ENCODE data around the gene GALNT2.

Gene GALNT2

DNA sequence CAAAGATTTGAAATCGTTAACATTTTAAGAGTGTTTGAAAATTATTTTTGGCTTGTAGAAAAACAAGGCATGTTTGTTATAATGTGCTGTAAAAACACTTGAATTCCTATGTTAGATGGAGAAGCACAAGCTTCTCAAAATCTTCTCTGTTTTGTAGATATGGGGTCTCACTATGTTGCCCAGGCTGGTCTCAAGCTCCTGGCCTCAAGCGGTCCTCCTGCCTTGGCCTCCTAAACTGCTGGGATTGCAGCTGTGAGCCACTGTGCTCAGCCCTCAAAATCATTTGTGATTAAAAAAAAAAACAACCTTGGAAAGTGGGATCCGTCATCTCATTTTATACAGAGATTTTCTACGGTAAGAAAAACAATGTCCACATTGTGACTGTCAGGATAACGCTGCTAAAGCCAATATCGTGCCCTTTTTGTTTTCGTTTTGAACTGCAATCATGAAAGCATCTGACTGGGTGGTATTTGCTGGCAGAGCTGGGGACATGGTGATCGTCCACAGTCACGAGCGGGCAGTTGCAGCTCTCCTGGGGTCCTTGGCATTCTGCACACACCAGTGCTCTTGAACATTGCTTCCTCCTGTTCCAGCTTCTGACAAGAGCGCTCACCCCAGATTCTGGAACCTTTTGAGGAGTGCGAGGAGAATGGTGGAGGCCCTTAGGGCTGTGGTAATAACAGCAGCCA is 246.6 kb downstream of the GALNT2 start:
- TF ChIP-seq, protein P1, sequence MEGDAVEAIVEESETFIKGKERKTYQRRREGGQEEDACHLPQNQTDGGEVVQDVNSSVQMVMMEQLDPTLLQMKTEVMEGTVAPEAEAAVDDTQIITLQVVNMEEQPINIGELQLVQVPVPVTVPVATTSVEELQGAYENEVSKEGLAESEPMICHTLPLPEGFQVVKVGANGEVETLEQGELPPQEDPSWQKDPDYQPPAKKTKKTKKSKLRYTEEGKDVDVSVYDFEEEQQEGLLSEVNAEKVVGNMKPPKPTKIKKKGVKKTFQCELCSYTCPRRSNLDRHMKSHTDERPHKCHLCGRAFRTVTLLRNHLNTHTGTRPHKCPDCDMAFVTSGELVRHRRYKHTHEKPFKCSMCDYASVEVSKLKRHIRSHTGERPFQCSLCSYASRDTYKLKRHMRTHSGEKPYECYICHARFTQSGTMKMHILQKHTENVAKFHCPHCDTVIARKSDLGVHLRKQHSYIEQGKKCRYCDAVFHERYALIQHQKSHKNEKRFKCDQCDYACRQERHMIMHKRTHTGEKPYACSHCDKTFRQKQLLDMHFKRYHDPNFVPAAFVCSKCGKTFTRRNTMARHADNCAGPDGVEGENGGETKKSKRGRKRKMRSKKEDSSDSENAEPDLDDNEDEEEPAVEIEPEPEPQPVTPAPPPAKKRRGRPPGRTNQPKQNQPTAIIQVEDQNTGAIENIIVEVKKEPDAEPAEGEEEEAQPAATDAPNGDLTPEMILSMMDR (IDR thresholded peaks at IDR 0.05; ENCODE audit: borderline replicate concordance, extremely low read depth, low read length, poor library complexity, severe bottlenecking): no peak
- peaks cover 5% of the 10 kb centered on the region for H3K27me3 ChIP-seq (ENCODE audit: insufficient read depth, low read length, poor library complexity)
- H4K20me1 ChIP-seq (ENCODE audit: insufficient read depth, low read length): no peaks in the 10 kb centered on the region
- no peaks in the 10 kb centered on the region for H3K79me2 ChIP-seq (ENCODE audit: insufficient read depth, low read length)
- no peak for DNase-seq
- H3K4me3 ChIP-seq (ENCODE audit: low read depth in 1 of 2, low read length in 2 of 2): no peak overlapping the region
- H3K27ac ChIP-seq (ENCODE audit: low read length): no peak overlapping the region
- no peaks in the 10 kb centered on the region for H3K9me3 ChIP-seq (ENCODE audit: insufficient read depth, low read length, severe bottlenecking)
- no peak for ATAC-seq (ENCODE audit: insufficient read depth, low read depth)
- no peak overlapping the region for H3K9ac ChIP-seq (ENCODE audit: low read depth, low read length)
- peaks cover 5% of the 10 kb centered on the region for H3K4me1 ChIP-seq (ENCODE audit: insufficient read depth, low read length)
- H3K36me3 ChIP-seq (ENCODE audit: insufficient read depth, low read length): no peaks in the 10 kb centered on the region
- no peak overlapping the region for H3K4me2 ChIP-seq (ENCODE audit: insufficient read depth, low read length)
- no peak overlapping the region for H2AFZ ChIP-seq (ENCODE audit: low read depth, low read length)

DNA sequence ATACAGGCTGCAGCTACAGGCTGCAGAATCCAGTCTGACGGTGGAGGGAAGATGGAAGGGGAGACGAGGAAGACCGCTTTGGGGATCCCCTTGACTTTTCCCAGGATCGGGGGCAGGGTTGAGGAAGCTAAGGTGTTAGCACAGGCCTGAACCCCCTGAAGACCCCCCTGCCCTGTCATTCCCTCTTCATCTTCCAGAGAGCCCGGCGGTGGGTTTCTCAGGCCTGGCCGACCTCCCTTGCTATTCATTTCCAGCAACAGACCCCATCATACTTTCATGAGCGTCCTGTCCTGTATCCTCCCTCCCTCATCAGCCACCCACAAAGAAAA is 247.1 kb downstream of the GALNT2 start:
- Histone ChIP-seq H3K27me3 (ENCODE audit: insufficient read depth, low read length, poor library complexity) (peaks cover 5% of the 10 kb centered on the region), H3K4me1 (ENCODE audit: insufficient read depth, low read length) (peaks cover 5% of the 10 kb centered on the region), H2AFZ (ENCODE audit: low read depth, low read length) (no peak overlapping the region), H3K79me2 (ENCODE audit: insufficient read depth, low read length) (no peaks in the 10 kb centered on the region), H3K9ac (ENCODE audit: low read depth, low read length) (no peak overlapping the region), H3K36me3 (ENCODE audit: insufficient read depth, low read length) (no peaks in the 10 kb centered on the region), H3K4me3 (ENCODE audit: low read depth in 1 of 2, low read length in 2 of 2) (no peak overlapping the region), H3K4me2 (ENCODE audit: insufficient read depth, low read length) (no peak overlapping the region), H3K27ac (ENCODE audit: low read length) (no peak overlapping the region), H3K9me3 (ENCODE audit: insufficient read depth, low read length, severe bottlenecking) (no peaks in the 10 kb centered on the region), H4K20me1 (ENCODE audit: insufficient read depth, low read length) (no peaks in the 10 kb centered on the region)
- ATAC-seq (ENCODE audit: insufficient read depth, low read depth) (no peak), DNase-seq (no peak)
- no peak for TF ChIP-seq EZH2 (IDR thresholded peaks at IDR 0.05; ENCODE audit: borderline replicate concordance, low read depth, low read length, severe bottlenecking)
- TF ChIP-seq, protein P1 (IDR thresholded peaks at IDR 0.05; ENCODE audit: borderline replicate concordance, extremely low read depth, low read length, poor library complexity, severe bottlenecking): no peak

DNA sequence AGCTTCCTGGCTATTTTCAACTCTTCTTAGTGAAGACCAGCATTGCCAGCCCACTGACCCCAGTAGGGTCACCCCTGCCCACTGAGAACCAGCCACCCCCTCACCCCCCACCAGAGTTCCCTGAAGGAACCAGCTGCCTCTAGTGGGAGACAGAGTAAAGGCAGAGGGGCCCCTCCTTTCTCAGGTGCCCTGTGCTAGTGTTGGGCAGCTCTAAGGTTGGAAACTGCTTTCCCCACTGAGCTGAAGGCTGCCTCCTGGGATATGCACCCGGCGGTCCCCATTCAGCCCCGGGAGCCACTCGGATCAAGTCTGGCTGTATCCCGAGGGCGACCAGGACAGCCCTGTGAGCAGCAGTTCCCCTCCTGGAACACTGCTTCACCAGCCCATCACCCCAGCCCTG is 248.1 kb downstream of the GALNT2 start:
- Histone ChIP-seq H3K79me2 (ENCODE audit: insufficient read depth, low read length) (no peaks in the 10 kb centered on the region), H3K27me3 (ENCODE audit: insufficient read depth, low read length, poor library complexity) (peaks cover 5% of the 10 kb centered on the region), H3K4me3 (ENCODE audit: low read depth in 1 of 2, low read length in 2 of 2) (no peak overlapping the region), H3K36me3 (ENCODE audit: insufficient read depth, low read length) (no peaks in the 10 kb centered on the region), H3K9ac (ENCODE audit: low read depth, low read length) (no peak overlapping the region), H4K20me1 (ENCODE audit: insufficient read depth, low read length) (no peaks in the 10 kb centered on the region), H2AFZ (ENCODE audit: low read depth, low read length) (no peak overlapping the region), H3K9me3 (ENCODE audit: insufficient read depth, low read length, severe bottlenecking) (no peaks in the 10 kb centered on the region), H3K27ac (ENCODE audit: low read length) (no peak overlapping the region), H3K4me1 (ENCODE audit: insufficient read depth, low read length) (peaks cover 5% of the 10 kb centered on the region), H3K4me2 (ENCODE audit: insufficient read depth, low read length) (no peak overlapping the region)
- ATAC-seq (ENCODE audit: insufficient read depth, low read depth) (no peak), DNase-seq (no peak)
- TF ChIP-seq EZH2 (IDR thresholded peaks at IDR 0.05; ENCODE audit: borderline replicate concordance, low read depth, low read length, severe bottlenecking): no peak
- TF ChIP-seq, protein P1 (IDR thresholded peaks at IDR 0.05; ENCODE audit: borderline replicate concordance, extremely low read depth, low read length, poor library complexity, severe bottlenecking): no peak

Data from DND-41 (cell line).